Mesenchymal stem cell (in vitro differentiated cells and primary cell): ENCODE data around the gene DCAF5.
A peak's percentile ranks its signal among the peaks of the same experiment; 100 is the strongest.

Experiments
- DNase-seq: peaks from one replicate; pipeline ENCODE4 v3.0.0-alpha.2; 2013
- H2AFZ ChIP-seq: one replicate; pipeline ENCODE4 v1.6.1; 2013; ENCODE audit warnings: low read depth, mild to moderate bottlenecking, control low read depth, inconsistent platforms, low read length, moderate library complexity
- H2AK5ac ChIP-seq: 2 replicates; pipeline ENCODE4 v1.6.1; 2013; ENCODE audit warnings: low read length, moderate library complexity, mild to moderate bottlenecking, inconsistent platforms; ENCODE audit not compliant: severe bottlenecking
- H2BK120ac ChIP-seq: one replicate; pipeline ENCODE4 v1.6.1; 2013; ENCODE audit warnings: low read depth, mild to moderate bottlenecking, inconsistent platforms, low read length, moderate library complexity
- H2BK12ac ChIP-seq, 2 experiments: one replicate each; pipeline ENCODE4 v1.6.1; 2013; ENCODE audit warnings: inconsistent platforms in 2 of 2, low read length in 2 of 2, mild to moderate bottlenecking in 2 of 2, moderate library complexity in 2 of 2, control low read depth in 1 of 2
- H2BK15ac ChIP-seq: one replicate; pipeline ENCODE4 v1.6.1; 2013; ENCODE audit warnings: mild to moderate bottlenecking, low read depth, inconsistent platforms; ENCODE audit not compliant: poor library complexity, severe bottlenecking
- H2BK5ac ChIP-seq: 2 replicates; pipeline ENCODE4 v1.6.1; 2013; ENCODE audit warnings: low read depth, mild to moderate bottlenecking, low read length, control low read depth, inconsistent platforms; ENCODE audit not compliant: poor library complexity, severe bottlenecking
- H3K14ac ChIP-seq, 2 experiments: one replicate each; pipeline ENCODE4 v1.6.1; 2013; ENCODE audit warnings: inconsistent platforms in 2 of 2, low read length in 2 of 2, control low read depth in 1 of 2, mild to moderate bottlenecking in 1 of 2, moderate library complexity in 1 of 2
- H3K18ac ChIP-seq, 2 experiments: one replicate each; pipeline ENCODE4 v1.6.1; 2013; ENCODE audit warnings: inconsistent platforms in 2 of 2, low read length in 2 of 2, control low read depth in 1 of 2, low read depth in 1 of 2, mild to moderate bottlenecking in 1 of 2
- H3K23ac ChIP-seq, 2 experiments: one replicate each; pipeline ENCODE4 v1.6.1; 2013; ENCODE audit warnings: inconsistent platforms in 2 of 2, low read length in 2 of 2, mild to moderate bottlenecking in 2 of 2, moderate library complexity in 2 of 2, control low read depth in 1 of 2
- H3K27ac ChIP-seq: 2 replicates; pipeline ENCODE4 v1.5.1; 2013; ENCODE audit warnings: mild to moderate bottlenecking, moderate library complexity, low read length, control low read depth, inconsistent platforms; ENCODE audit not compliant: poor library complexity, severe bottlenecking
- H3K27me3 ChIP-seq, 2 experiments: 2 replicates each; pipeline versions ENCODE4 v1.6.1 to v1.7.0; 2013; ENCODE audit warnings: low read length in 2 of 2, mild to moderate bottlenecking in 2 of 2, moderate library complexity in 2 of 2, control low read depth in 1 of 2, inconsistent platforms in 1 of 2; ENCODE audit not compliant: control insufficient read depth in 1 of 2, insufficient read depth in 1 of 2
- H3K36me3 ChIP-seq, 2 experiments: 2 replicates each; pipeline versions ENCODE4 v1.6.1 to v1.7.0; 2013; ENCODE audit warnings: low read length in 2 of 2, control low read depth in 1 of 2, inconsistent platforms in 1 of 2, low read depth in 1 of 2, mild to moderate bottlenecking in 1 of 2; ENCODE audit not compliant: insufficient read depth in 2 of 2, control insufficient read depth in 1 of 2
- H3K4ac ChIP-seq, 2 experiments: one replicate each; pipeline ENCODE4 v1.6.1; 2013; ENCODE audit warnings: inconsistent platforms in 2 of 2, low read length in 2 of 2, mild to moderate bottlenecking in 2 of 2, moderate library complexity in 2 of 2, control low read depth in 1 of 2, low read depth in 1 of 2
- H3K4me1 ChIP-seq: 2 replicates; pipeline ENCODE4 v1.6.1; 2013; ENCODE audit warnings: low read depth, low read length, control low read depth; ENCODE audit not compliant: control insufficient read depth, insufficient read depth
- H3K4me2 ChIP-seq: 2 replicates; pipeline ENCODE4 v1.6.1; 2013; ENCODE audit warnings: low read length, mild to moderate bottlenecking, inconsistent platforms; ENCODE audit not compliant: poor library complexity, severe bottlenecking
- H3K4me3 ChIP-seq, 2 experiments: 2 replicates each; pipeline versions ENCODE4 v1.5.1 to v1.7.0; 2013; ENCODE audit warnings: low read length in 2 of 2, mild to moderate bottlenecking in 2 of 2, control low read depth in 1 of 2, low read depth in 1 of 2; ENCODE audit not compliant: insufficient read depth in 1 of 2
- H3K79me1 ChIP-seq: replicated peaks from 2 replicates; pipeline ENCODE4 v1.6.1; 2013; ENCODE audit warnings: mild to moderate bottlenecking, control low read depth, low read length, inconsistent platforms; ENCODE audit not compliant: poor library complexity, severe bottlenecking
- H3K9ac ChIP-seq: 2 replicates; pipeline ENCODE4 v1.7.0; 2013; ENCODE audit warnings: mild to moderate bottlenecking, low read length, moderate library complexity
- H3K9me3 ChIP-seq: 2 replicates; pipeline ENCODE4 v1.7.0; 2013; ENCODE audit warnings: mild to moderate bottlenecking, low read length; ENCODE audit not compliant: control insufficient read depth
- H4K8ac ChIP-seq: one replicate; pipeline ENCODE4 v1.6.1; 2013; ENCODE audit warnings: inconsistent platforms, mild to moderate bottlenecking, low read length, moderate library complexity
- H4K91ac ChIP-seq: one replicate; pipeline ENCODE4 v1.6.1; 2013; ENCODE audit warnings: mild to moderate bottlenecking, low read length, inconsistent platforms
- WGBS: methylation state at CpG from one replicate; pipeline ENCODE4 v1.1.7; 2013; ENCODE audit warnings: mixed read lengths; 5-methylcytosine and 5-hydroxymethylcytosine counted together

Gene DCAF5

GRCh38 chr14:69090187-69090789 lies 62.6 kb downstream of the DCAF5 start:
- Histone ChIP-seq H3K36me3 (peaks cover 12 to 58% of the 10 kb centered on the region in 2 experiments), H2AFZ (no peak overlapping the region), H3K14ac (no peak overlapping the region), H3K4me3 (no peak overlapping the region), H4K8ac (no peak overlapping the region), H2BK12ac (no peak overlapping the region), H2BK15ac (no peak overlapping the region), H2BK5ac (no peak overlapping the region), H4K91ac (no peak overlapping the region), H3K18ac (no peak overlapping the region), H3K4ac (no peak overlapping the region), H2AK5ac (no peak overlapping the region), H2BK120ac (no peak overlapping the region), H3K9me3 (no peaks in the 10 kb centered on the region), H3K27ac (no peak overlapping the region), H3K4me1 (peaks cover 5% of the 10 kb centered on the region), H3K23ac (no peak overlapping the region), H3K4me2 (no peak overlapping the region), H3K27me3 (no peaks in the 10 kb centered on the region), H3K9ac (no peak overlapping the region), H3K79me1 (peaks cover 12% of the 10 kb centered on the region)
- 87% methylated on average over 3 of the region's 4 CpGs for WGBS
- peak; percentile 43 for DNase-seq

- Histone ChIP-seq H3K4me3 (no peak overlapping the region), H2AK5ac (no peak overlapping the region), H3K27me3 (no peaks in the 10 kb centered on the region), H2AFZ (no peak overlapping the region), H3K27ac (no peak overlapping the region), H4K8ac (no peak overlapping the region), H3K4me2 (no peak overlapping the region), H3K9ac (peak overlapping the region; percentile 8), H3K4me1 (peaks cover 2% of the 10 kb centered on the region), H2BK15ac (no peak overlapping the region), H3K9me3 (no peaks in the 10 kb centered on the region), H3K14ac (no peak overlapping the region), H2BK5ac (no peak overlapping the region), H2BK12ac (no peak overlapping the region), H4K91ac (no peak overlapping the region), H3K23ac (no peak overlapping the region), H3K36me3 (peaks cover 12 to 61% of the 10 kb centered on the region in 2 experiments), H3K79me1 (peaks cover 11% of the 10 kb centered on the region), H3K18ac (no peak overlapping the region), H2BK120ac (no peak overlapping the region), H3K4ac (no peak overlapping the region)
- no peak for DNase-seq
- WGBS: no CpG with 5 or more reads among the region's 1 CpG
Measured at GRCh38 chr14:69089046-69089445, 63.9 kb downstream of the DCAF5 start.

- Histone ChIP-seq H3K4ac (no peak overlapping the region), H3K14ac (no peak overlapping the region), H3K36me3 (peaks cover 12 to 66% of the 10 kb centered on the region in 2 experiments), H3K18ac (no peak overlapping the region), H3K27ac (peak overlapping the region; percentile 27), H2BK5ac (no peak overlapping the region), H3K4me1 (no peaks in the 10 kb centered on the region), H3K27me3 (no peaks in the 10 kb centered on the region), H3K4me2 (no peak overlapping the region), H3K23ac (no peak overlapping the region), H2BK12ac (no peak overlapping the region), H2AK5ac (no peak overlapping the region), H4K91ac (no peak overlapping the region), H3K9ac (peak overlapping the region; percentile 8), H4K8ac (no peak overlapping the region), H2BK120ac (no peak overlapping the region), H2BK15ac (no peak overlapping the region), H3K4me3 (no peak overlapping the region), H2AFZ (no peak overlapping the region), H3K79me1 (peaks cover 10% of the 10 kb centered on the region), H3K9me3 (no peaks in the 10 kb centered on the region)
- 64% methylated on average over 1 of the region's 1 CpG for WGBS
- DNase-seq: peak; percentile 93
Measured at GRCh38 chr14:69088586-69088985, 64.3 kb downstream of the DCAF5 start.

GRCh38 chr14:69087061-69087461 lies 65.9 kb downstream of the DCAF5 start:
- H3K4me3 ChIP-seq: no peak overlapping the region
- no peak overlapping the region for H2BK120ac ChIP-seq
- H3K14ac ChIP-seq: no peak overlapping the region
- H3K18ac ChIP-seq: no peak overlapping the region
- H3K27me3 ChIP-seq: no peaks in the 10 kb centered on the region
- H2AFZ ChIP-seq: no peak overlapping the region
- no peak overlapping the region for H3K9ac ChIP-seq
- H4K8ac ChIP-seq: no peak overlapping the region
- no peak overlapping the region for H2BK5ac ChIP-seq
- no peak overlapping the region for H3K23ac ChIP-seq
- no peak overlapping the region for H2AK5ac ChIP-seq
- H3K27ac ChIP-seq: peak overlapping the region; percentile 3
- H4K91ac ChIP-seq: no peak overlapping the region
- no peaks in the 10 kb centered on the region for H3K4me1 ChIP-seq
- 93% methylated on average over 3 of the region's 3 CpGs for WGBS
- no peak overlapping the region for H2BK15ac ChIP-seq
- peaks cover 10 to 79% of the 10 kb centered on the region in 2 experiments for H3K36me3 ChIP-seq
- no peak overlapping the region for H3K4me2 ChIP-seq
- DNase-seq: no peak
- H3K9me3 ChIP-seq: no peaks in the 10 kb centered on the region
- no peak overlapping the region for H3K4ac ChIP-seq
- H2BK12ac ChIP-seq: no peak overlapping the region
- peaks cover 13% of the 10 kb centered on the region for H3K79me1 ChIP-seq
